Gastroesophageal sphincter (tissue), 4 donors: ENCODE results near the gene SLU7. TPM values are rescaled to one million over a fixed set of nuclear protein-coding genes. Genes with fewer than 3 reads are reported as not detected.

Source experiments
- ATAC-seq: fragments of 150-250 bp; one replicate; pipeline ENCODE4 v1.9.1; 2016; ENCODE audit warnings: mild to moderate bottlenecking, moderate library complexity
- H3K27ac ChIP-seq, 4 donors: fragments of 200-600 bp; sonication (generic) in 3 of 4; 1 replicate in 3 of 4; 2 replicates in 1 of 4; pipeline ENCODE4 v1.5.1; 2016 to 2019
- H3K27me3 ChIP-seq: fragments of 200-600 bp; sonication (generic); one replicate; pipeline ENCODE4 v1.5.1; 2019
- H3K36me3 ChIP-seq, 2 donors: fragments of 200-600 bp; sonication (generic); one replicate each; pipeline ENCODE4 v1.5.1; 2019; ENCODE audit warnings: control low read depth in 1 of 2
- H3K4me1 ChIP-seq, 3 donors: fragments of 200-600 bp; sonication (generic); 1 replicate in 2 of 3; 2 replicates in 1 of 3; pipeline ENCODE4 v1.5.1; 2016 to 2019; ENCODE audit warnings: control low read depth in 2 of 3
- H3K4me3 ChIP-seq, 2 donors: fragments of 200-600 bp; sonication (generic); one replicate each; pipeline ENCODE4 v1.5.1; 2019; ENCODE audit warnings: mild to moderate bottlenecking in 1 of 2, moderate library complexity in 1 of 2
- H3K9me3 ChIP-seq, 3 donors: fragments of 200-600 bp; sonication (generic); one replicate each; pipeline ENCODE4 v1.5.1; 2017 to 2019; ENCODE audit warnings: control low read depth in 2 of 3
- EP300 ChIP-seq: sonication (generic); formaldehyde crosslinking; IDR thresholded peaks from one replicate; pipeline ENCODE4 v1.6.1; 2017; ENCODE audit warnings: antibody characterized with exemption, mild to moderate bottlenecking
- POLR2A ChIP-seq, 2 donors: fragments of 450-650 bp; IDR thresholded peaks; one replicate each; pipeline ENCODE4 v1.6.1; 2017; ENCODE audit warnings: antibody characterized with exemption in 2 of 2, mild to moderate bottlenecking in 2 of 2, moderate library complexity in 1 of 2
- POLR2AphosphoS5 ChIP-seq: sonication (generic); formaldehyde crosslinking; IDR thresholded peaks from one replicate; pipeline ENCODE4 v1.6.1; 2017; ENCODE audit warnings: antibody characterized with exemption
- WGBS, 2 donors: methylation state at CpG; one replicate each; pipeline ENCODE4 v1.1.5; 2018; ENCODE audit warnings: low coverage in 1 of 2; 5-methylcytosine and 5-hydroxymethylcytosine counted together
- total RNA-seq, 4 donors: library from RNA; depleted of rRNA; stranded (reverse); fragments of >200 nt; gene quantifications; one replicate each; pipeline ENCODE4 v1.1.0, GENCODE V29; 2016
- TF ChIP-seq, protein P1 (sequence below), 4 experiments: fragments of 200-600 bp in 2 of 4; fragments of 450-650 bp in 2 of 4; sonication (generic) in 1 of 4; IDR thresholded peaks; one replicate each; pipeline ENCODE4 v1.5.1; 2017 to 2019; ENCODE audit warnings: antibody characterized with exemption in 4 of 4, mild to moderate bottlenecking in 2 of 4, moderate library complexity in 2 of 4

SLU7 gene
- total RNA-seq, 4 donors from 2014 or later, result 52.6 to 133 (median 88.3) TPM

DNA sequence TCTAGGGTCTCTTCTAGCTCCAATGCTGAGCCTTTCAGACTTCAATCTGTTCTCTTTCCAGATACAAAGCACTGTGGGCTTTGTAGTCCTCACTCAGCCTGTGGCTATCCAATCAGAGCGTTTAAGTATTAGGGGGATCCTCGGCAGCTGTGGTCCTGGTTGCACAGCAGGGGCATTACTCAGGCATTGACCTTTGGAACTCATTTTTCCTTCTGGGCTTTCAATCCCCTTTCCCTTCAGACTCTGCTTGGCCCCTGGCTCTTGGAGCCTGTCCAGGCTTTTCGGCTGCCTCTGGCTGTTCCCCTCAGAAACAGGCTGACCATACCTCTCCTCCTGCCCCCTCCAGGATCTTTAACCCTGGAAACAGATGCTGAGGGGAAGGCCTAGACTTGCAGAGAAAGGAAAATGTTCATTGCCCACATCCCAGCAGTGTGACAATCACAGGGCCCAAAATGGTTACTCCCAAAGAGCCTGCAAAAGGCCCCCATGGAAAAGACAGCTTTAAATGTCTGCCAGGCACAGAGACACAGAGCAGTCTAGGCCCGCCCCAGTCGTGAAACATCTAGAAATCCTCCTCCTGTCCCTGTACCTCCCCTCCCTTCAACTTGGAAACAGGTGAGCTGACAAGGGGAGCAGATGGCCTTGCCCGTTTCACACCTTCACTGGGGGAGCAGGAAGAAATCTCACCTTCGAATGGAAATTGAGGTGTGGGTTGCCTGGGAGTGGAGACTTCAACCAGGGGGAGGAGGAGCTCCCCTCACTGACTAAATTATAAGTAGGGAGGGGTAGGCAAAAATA lies 62.1 kb downstream of the SLU7 start:
- no peak for ATAC-seq
- H3K9me3 ChIP-seq, result no peaks in the 10 kb centered on the region
- H3K4me3 ChIP-seq, result no peak overlapping the region
- H3K27me3 ChIP-seq, result no peaks in the 10 kb centered on the region
- peaks cover 0 to 64% (median 14%) of the 10 kb centered on the region in 3 donors for H3K4me1 ChIP-seq
- 24 to 64% methylated on average over 2 to 5 of the region's 7 CpGs for WGBS, 2 donors
- H3K27ac ChIP-seq, result peak overlapping the region in 3 of 4 donors; percentile 81 to 85 (median 82)
- TF ChIP-seq EP300, result no peak
- no peak for TF ChIP-seq POLR2AphosphoS5
- TF ChIP-seq, protein P1, sequence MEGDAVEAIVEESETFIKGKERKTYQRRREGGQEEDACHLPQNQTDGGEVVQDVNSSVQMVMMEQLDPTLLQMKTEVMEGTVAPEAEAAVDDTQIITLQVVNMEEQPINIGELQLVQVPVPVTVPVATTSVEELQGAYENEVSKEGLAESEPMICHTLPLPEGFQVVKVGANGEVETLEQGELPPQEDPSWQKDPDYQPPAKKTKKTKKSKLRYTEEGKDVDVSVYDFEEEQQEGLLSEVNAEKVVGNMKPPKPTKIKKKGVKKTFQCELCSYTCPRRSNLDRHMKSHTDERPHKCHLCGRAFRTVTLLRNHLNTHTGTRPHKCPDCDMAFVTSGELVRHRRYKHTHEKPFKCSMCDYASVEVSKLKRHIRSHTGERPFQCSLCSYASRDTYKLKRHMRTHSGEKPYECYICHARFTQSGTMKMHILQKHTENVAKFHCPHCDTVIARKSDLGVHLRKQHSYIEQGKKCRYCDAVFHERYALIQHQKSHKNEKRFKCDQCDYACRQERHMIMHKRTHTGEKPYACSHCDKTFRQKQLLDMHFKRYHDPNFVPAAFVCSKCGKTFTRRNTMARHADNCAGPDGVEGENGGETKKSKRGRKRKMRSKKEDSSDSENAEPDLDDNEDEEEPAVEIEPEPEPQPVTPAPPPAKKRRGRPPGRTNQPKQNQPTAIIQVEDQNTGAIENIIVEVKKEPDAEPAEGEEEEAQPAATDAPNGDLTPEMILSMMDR (IDR thresholded peaks at IDR 0.05), result no peak
- TF ChIP-seq POLR2A (IDR thresholded peaks at IDR 0.05), result no peak
- no peaks in the 10 kb centered on the region for H3K36me3 ChIP-seq

DNA sequence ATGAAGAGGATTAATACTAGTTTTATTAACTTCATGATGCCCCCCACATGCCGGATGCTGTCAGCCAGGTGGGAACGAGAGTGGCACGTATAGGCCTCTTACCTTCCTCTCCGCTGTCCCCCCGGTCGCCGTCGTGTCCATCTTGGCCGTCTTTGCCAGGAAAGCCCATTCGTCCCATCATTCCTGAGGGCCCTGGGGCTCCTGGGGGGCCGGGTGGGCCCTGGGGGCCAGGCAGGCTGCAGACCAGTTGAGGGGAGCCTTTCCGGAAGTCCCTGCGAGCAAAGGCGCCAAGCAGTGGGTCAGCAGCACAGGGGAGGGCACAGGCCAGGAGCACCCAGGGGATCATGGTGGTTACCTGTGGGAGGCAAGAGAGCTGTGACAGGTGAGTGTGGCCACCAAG lies 64.2 kb downstream of the SLU7 start:
- no peaks in the 10 kb centered on the region for H3K27me3 ChIP-seq
- no peaks in the 10 kb centered on the region for H3K9me3 ChIP-seq
- ATAC-seq, result no peak
- 83 to 94% methylated on average over 6 to 8 of the region's 14 CpGs for WGBS, 2 donors
- H3K36me3 ChIP-seq, result peaks cover 0 to under 1% of the 10 kb centered on the region in 2 donors
- H3K4me3 ChIP-seq, result no peak overlapping the region
- H3K4me1 ChIP-seq, result peaks cover 0 to 60% (median 14%) of the 10 kb centered on the region in 3 donors
- TF ChIP-seq EP300, result no peak
- no peak for TF ChIP-seq POLR2A (IDR thresholded peaks at IDR 0.05)
- no peak for TF ChIP-seq POLR2AphosphoS5
- TF ChIP-seq, protein P1 (IDR thresholded peaks at IDR 0.05), result no peak
- H3K27ac ChIP-seq, result no peak overlapping the region

DNA sequence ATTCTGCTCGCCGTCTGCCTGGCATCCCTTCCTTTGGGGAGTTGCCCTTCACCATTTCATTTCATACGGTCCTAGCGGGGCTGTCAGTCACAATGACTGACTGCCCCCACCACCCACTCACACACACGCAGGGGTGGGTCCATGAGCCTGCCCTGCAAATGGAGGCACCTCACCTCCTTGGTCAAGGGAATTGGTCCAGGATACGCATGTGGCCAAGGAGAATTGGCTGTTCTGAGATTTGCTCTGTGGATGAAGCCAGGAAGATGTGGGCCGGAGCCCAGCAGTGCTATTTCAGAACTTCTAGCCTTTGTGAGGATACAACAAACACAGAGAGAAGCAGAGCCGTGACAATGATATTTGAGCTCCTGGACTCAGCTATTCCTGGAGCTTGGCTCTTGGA lies 65.5 kb downstream of the SLU7 start:
- Histone ChIP-seq H3K9me3 (no peaks in the 10 kb centered on the region), H3K27ac (peak overlapping the region in 2 of 4 donors; percentile 46 to 51), H3K4me1 (peaks cover 0 to 47% (median 14%) of the 10 kb centered on the region in 3 donors), H3K36me3 (peaks cover 0 to 11% of the 10 kb centered on the region in 2 donors), H3K27me3 (no peaks in the 10 kb centered on the region), H3K4me3 (no peak overlapping the region)
- peak; percentile 35 for ATAC-seq
- TF ChIP-seq, protein P1 (IDR thresholded peaks at IDR 0.05), result no peak
- no peak for TF ChIP-seq POLR2AphosphoS5
- no peak for TF ChIP-seq POLR2A (IDR thresholded peaks at IDR 0.05)
- TF ChIP-seq EP300, result no peak
- 55 to 72% methylated on average over 4 of the region's 8 CpGs for WGBS, 2 donors

DNA sequence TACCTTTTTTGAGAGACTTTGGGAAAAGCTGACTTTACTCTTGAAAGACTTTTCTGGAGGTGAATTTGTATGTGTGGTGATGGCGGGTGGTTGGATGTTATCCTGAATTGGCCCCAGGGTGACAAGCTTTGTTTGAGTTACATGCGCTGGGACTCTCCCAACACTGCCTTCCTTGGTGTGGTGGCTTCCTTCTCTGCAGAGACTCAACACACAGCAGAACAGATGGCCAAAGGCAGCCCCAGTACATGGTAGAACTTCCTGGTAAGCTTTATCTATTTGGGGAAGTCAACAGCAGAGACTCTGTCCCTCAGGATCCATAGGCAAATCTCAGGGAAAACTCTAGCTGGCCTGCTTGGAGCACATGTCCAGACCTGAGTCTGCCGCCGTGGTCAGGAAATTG lies 66.6 kb downstream of the SLU7 start:
- Histone ChIP-seq H3K4me1 (peaks cover 0 to 36% (median 8%) of the 10 kb centered on the region in 3 donors), H3K27me3 (no peaks in the 10 kb centered on the region), H3K27ac (no peak overlapping the region), H3K9me3 (no peaks in the 10 kb centered on the region), H3K4me3 (no peak overlapping the region), H3K36me3 (peaks cover 0 to 11% of the 10 kb centered on the region in 2 donors)
- TF ChIP-seq, protein P1 (IDR thresholded peaks at IDR 0.05), result no peak
- no peak for TF ChIP-seq POLR2AphosphoS5
- TF ChIP-seq POLR2A (IDR thresholded peaks at IDR 0.05), result no peak
- TF ChIP-seq EP300, result no peak
- ATAC-seq, result no peak
- 86% methylated on average over 1 of the region's 4 CpGs; no CpG with 5 or more reads in 1 of the 2 donors for WGBS, 2 donors

Other genes with a start within 250 kb of the SLU7 start
- not detected for gene FABP6, start 189.6 kb downstream of the SLU7 start, total RNA-seq
- 1 to 10 TPM in 1 of 4 donors, under 1 TPM in 3; 0.35 to 1.9 (median 0.65) TPM for gene CCNJL, start 106.5 kb downstream of the SLU7 start, total RNA-seq
- gene C1QTNF2, start 48.5 kb downstream of the SLU7 start, total RNA-seq, result 1 to 10 TPM; 1.5 to 6.9 (median 3.2) TPM
- gene FAM200C, start 19.0 kb downstream of the SLU7 start, total RNA-seq, result 1 to 10 TPM; 3.5 to 9.5 (median 6.8) TPM
- gene PTTG1, start 2.8 kb upstream of the SLU7 start, total RNA-seq, result 10 to 100 TPM in 1 of 4 donors, 1 to 10 TPM in 3; 3.5 to 31.8 (median 4.8) TPM